OCI-LY3 (cell line): Measurements from ENCODE around the gene MT1H.

Experiments
- EZH2phosphoT487 ChIP-seq: fragments of 200-600 bp; shearing (Covaris generic); IDR thresholded peaks from 2 replicates; pipeline ENCODE4 v1.6.1; 2018; ENCODE audit warnings: antibody characterized with exemption, mixed run types, low read depth
- TF ChIP-seq, protein P1 (sequence below): fragments of 200-600, 300-600 bp; sonication (generic); IDR thresholded peaks from 2 replicates; pipeline ENCODE4 v1.5.1; 2014; ENCODE audit warnings: antibody characterized with exemption, low read length, low read depth

DNA sequence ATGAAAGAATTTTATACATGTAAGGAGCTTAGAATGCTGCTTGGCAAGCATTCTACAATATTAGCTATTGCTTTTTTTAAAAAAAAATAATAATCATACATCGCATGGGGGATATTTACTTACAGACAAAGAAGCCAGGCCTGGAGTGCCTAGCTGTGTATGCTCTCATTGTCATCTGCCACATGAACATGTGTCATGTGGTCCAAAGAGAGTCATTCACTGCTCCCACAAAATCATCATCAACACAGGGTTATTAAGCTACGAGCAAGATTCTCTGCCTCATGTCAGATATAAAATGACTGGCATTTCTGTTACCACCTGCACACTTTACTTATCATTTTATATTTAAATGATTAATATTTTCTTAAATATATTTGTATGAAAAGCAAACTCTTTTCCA lies 46.0 kb upstream of the MT1H start:
- TF ChIP-seq, protein P1, sequence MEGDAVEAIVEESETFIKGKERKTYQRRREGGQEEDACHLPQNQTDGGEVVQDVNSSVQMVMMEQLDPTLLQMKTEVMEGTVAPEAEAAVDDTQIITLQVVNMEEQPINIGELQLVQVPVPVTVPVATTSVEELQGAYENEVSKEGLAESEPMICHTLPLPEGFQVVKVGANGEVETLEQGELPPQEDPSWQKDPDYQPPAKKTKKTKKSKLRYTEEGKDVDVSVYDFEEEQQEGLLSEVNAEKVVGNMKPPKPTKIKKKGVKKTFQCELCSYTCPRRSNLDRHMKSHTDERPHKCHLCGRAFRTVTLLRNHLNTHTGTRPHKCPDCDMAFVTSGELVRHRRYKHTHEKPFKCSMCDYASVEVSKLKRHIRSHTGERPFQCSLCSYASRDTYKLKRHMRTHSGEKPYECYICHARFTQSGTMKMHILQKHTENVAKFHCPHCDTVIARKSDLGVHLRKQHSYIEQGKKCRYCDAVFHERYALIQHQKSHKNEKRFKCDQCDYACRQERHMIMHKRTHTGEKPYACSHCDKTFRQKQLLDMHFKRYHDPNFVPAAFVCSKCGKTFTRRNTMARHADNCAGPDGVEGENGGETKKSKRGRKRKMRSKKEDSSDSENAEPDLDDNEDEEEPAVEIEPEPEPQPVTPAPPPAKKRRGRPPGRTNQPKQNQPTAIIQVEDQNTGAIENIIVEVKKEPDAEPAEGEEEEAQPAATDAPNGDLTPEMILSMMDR, result no peak
- no peak for TF ChIP-seq EZH2phosphoT487
